A549 treated with RU486 at 1 μM for 4 hours (cell line): ENCODE measurements around the gene OR10G7. TPM values are rescaled to one million over a fixed set of nuclear protein-coding genes. Genes with fewer than 3 reads are reported as not detected.

Experiments used
- total RNA-seq: library from RNA; stranded (reverse); fragments of 200-300 nt; extraction: Qiagen RNA extraction; gene quantifications from 5 replicates; pipeline ENCODE4 v1.2.3, GENCODE V29; 2022; ENCODE audit warnings: low read depth

The OR10G7 gene, protein sequence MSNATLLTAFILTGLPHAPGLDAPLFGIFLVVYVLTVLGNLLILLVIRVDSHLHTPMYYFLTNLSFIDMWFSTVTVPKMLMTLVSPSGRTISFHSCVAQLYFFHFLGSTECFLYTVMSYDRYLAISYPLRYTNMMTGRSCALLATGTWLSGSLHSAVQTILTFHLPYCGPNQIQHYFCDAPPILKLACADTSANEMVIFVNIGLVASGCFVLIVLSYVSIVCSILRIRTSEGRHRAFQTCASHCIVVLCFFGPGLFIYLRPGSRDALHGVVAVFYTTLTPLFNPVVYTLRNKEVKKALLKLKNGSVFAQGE
- total RNA-seq: not detected in 5 replicates

DNA sequence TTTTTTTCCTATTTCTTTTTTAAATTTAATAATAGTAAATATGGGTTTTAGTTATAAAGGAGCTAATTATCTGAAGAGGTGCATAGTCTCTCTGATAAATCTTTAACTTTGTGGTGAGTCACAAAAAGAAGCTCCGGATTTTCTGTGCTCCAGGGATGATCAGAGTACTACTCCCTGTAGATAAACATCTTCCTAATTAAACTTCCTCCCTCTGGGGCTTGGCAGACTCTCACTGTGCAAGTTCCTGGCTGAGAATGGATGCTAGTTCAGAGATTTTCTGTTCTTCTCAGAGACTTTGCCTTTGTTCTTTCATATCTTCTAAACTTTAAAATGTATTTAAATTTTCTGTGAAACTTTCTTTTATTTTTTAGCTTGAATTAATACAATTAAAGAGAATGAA, at the start of gene OR10G7:
TSS of gene OR10G7 (minus strand) at position 72 of the 400 bp plus-strand sequence. CDS start 2,324 bp downstream, outside the sequence.

DNA sequence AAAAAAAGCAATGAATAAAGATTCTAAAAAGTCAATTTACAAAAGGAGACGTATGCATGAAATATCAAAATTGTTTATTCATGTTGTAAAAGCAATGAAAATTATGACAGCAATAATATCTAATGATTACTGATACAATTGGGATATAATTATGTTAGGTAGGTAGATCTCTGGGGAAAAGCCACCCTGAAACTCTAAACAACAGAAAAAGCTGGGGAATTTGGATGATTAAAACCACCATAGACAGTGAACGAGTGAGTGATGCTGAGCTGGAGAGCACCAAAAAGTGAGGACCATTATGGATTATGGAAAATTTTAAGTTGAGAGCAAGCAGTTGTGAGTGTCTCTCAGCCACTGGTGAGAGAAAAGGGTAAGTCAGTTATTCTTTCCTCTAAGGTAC, 14.6 kb downstream of the OR10G7 start, which contains the start of gene OR10G8:
TSS of gene OR10G8 (plus strand) at position 301 of the 400 bp plus-strand sequence. CDS start 2,825 bp downstream, outside the sequence.

DNA sequence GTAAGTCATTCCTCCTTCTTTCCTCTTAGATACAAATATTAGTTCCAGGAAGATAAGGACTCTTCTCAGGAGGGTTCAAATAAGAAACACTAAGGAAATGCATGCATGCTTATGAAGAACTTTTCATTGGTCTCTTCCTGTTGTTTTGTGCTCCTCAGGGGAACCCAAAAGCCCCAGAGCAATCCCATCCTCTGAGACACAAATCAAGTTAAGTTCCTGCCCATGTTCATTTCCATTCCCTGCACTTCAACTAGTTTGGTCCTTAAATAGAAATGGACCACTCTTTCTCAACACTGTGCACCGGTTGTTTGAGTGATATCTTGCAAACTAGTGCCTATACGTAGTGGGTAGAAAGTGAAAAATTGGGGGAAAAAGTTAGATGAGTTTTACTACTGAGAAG, 28.4 kb downstream of the OR10G7 start, which contains the start of gene OR10G4:
TSS of gene OR10G4 (plus strand) at position 301 of the 400 bp plus-strand sequence. CDS start 2,578 bp downstream, outside the sequence.

GRCh38 chr11:123995119-123995518, 46.0 kb downstream of the OR10G7 start, which contains the start of gene OR10G6:
Gene OR10G6 (minus strand): TSS chr11:123995161. CDS start chr11:123995161, 0 bp downstream.

Other genes with a start within 250 kb of the OR10G7 start
- not detected in 5 replicates for gene OR6M1, start 235.0 kb downstream of the OR10G7 start, total RNA-seq
- gene TMEM225, start 155.7 kb downstream of the OR10G7 start, total RNA-seq: not detected in 5 replicates
- not detected in 5 replicates for gene OR8D4, start 139.2 kb downstream of the OR10G7 start, total RNA-seq
- gene OR4D5, start 101.7 kb downstream of the OR10G7 start, total RNA-seq: not detected in 5 replicates
- not detected in 5 replicates for gene OR6T1, start 97.5 kb downstream of the OR10G7 start, total RNA-seq
- not detected in 5 replicates for gene OR10S1, start 63.5 kb downstream of the OR10G7 start, total RNA-seq
- gene OR10G6, start 46.2 kb downstream of the OR10G7 start, total RNA-seq: not detected in 5 replicates
- not detected in 5 replicates for gene OR10G4, start 28.3 kb downstream of the OR10G7 start, total RNA-seq
- gene OR10G9, start 18.3 kb downstream of the OR10G7 start, total RNA-seq: not detected in 5 replicates
- gene OR10G8, start 14.5 kb downstream of the OR10G7 start, total RNA-seq: not detected in 5 replicates
- 0.15 to 0.44 TPM (median 0.23 TPM) in 5 replicates for gene VWA5A, start 74.1 kb upstream of the OR10G7 start, total RNA-seq
- not detected in 5 replicates for gene OR10D3, start 142.0 kb upstream of the OR10G7 start, total RNA-seq
- gene OR8G1, start 199.8 kb upstream of the OR10G7 start, total RNA-seq: not detected in 5 replicates
- gene OR8G5, start 215.1 kb upstream of the OR10G7 start, total RNA-seq: not detected in 5 replicates